HEK293 (cell line): ENCODE measurements around the gene ANAPC5.

Experiments used
- CTCF ChIA-PET: fragments of 350-600 bp; formaldehyde crosslinking; extraction: SDS; loops from one replicate; lab custom pipeline; 2021; ENCODE audit warnings: antibody characterized with exemption; lab: Yijun Ruan, JAX
- POLR2A ChIA-PET: fragments of 300-600 bp; formaldehyde crosslinking; extraction: SDS; loops from one replicate; lab custom pipeline; 2020; ENCODE audit warnings: antibody characterized with exemption, inconsistent platforms; lab: Yijun Ruan, JAX
- H3K27ac ChIP-seq: fragments of 200-500 bp; sonication (Bioruptor generic); 2 replicates; pipeline ENCODE4 v1.5.1; 2014; ENCODE audit warnings: low read depth, low read length, control low read depth, inconsistent platforms; ENCODE audit errors: extremely low read depth
- H3K36me3 ChIP-seq, 2 experiments: fragments of 200-500 bp in 1 of 2; sonication (Bioruptor generic) in 1 of 2; 1 replicate in 1 of 2; 2 replicates in 1 of 2; pipeline ENCODE4 v1.5.1; 2014 to 2017; ENCODE audit warnings: inconsistent platforms in 2 of 2, low read length in 2 of 2; ENCODE audit not compliant: control insufficient read depth in 2 of 2, insufficient read depth in 1 of 2
- H3K4me1 ChIP-seq: fragments of 200-500 bp; sonication (Bioruptor generic); 2 replicates; pipeline ENCODE4 v1.5.1; 2014; ENCODE audit warnings: mild to moderate bottlenecking, low read length, inconsistent platforms; ENCODE audit not compliant: control insufficient read depth, insufficient read depth
- H3K4me3 ChIP-seq: 2 replicates; pipeline ENCODE4 v1.5.1; 2011; ENCODE audit warnings: low read depth, mild to moderate bottlenecking, control low read depth, low read length, moderate library complexity
- H3K9me3 ChIP-seq: fragments of 200-500 bp; sonication (Bioruptor generic); 2 replicates; pipeline ENCODE4 v1.5.1; 2014; ENCODE audit warnings: low read depth, low read length, inconsistent platforms; ENCODE audit not compliant: control insufficient read depth, insufficient read depth
- HOXA7 ChIP-seq: sonication (generic); formaldehyde crosslinking; IDR thresholded peaks from 2 replicates; pipeline ENCODE4 v1.8.1; 2022; ENCODE audit warnings: missing genetic modification reagents, borderline replicate concordance
- HOXC10 ChIP-seq: sonication (generic); formaldehyde crosslinking; IDR thresholded peaks from 2 replicates; pipeline ENCODE4 v1.8.1; 2023; ENCODE audit warnings: mild to moderate bottlenecking, missing genetic modification reagents
- PRDM1 ChIP-seq: fragments of 450-650 bp; formaldehyde crosslinking; IDR thresholded peaks from 2 replicates; pipeline ENCODE4; 2016; ENCODE audit warnings: missing biosample characterization, missing genetic modification characterization
- SP7 ChIP-seq: fragments of 450-650 bp; formaldehyde crosslinking; IDR thresholded peaks from 2 replicates; pipeline ENCODE4 v1.5.1; 2016; ENCODE audit warnings: missing biosample characterization, missing genetic modification characterization
- TCF7L2 ChIP-seq: IDR thresholded peaks from 2 replicates; pipeline ENCODE4 v1.6.1; 2011; ENCODE audit warnings: low read depth, mild to moderate bottlenecking, inconsistent platforms, low read length, moderate library complexity, borderline replicate concordance
- ZNF169 ChIP-seq: fragments of 450-650 bp; formaldehyde crosslinking; IDR thresholded peaks from 2 replicates; pipeline ENCODE4 v1.5.1; 2016; ENCODE audit warnings: missing biosample characterization, missing genetic modification characterization
- ZNF2 ChIP-seq: fragments of 450-650 bp; formaldehyde crosslinking; IDR thresholded peaks from 2 replicates; pipeline ENCODE4 v1.5.1; 2016; ENCODE audit warnings: missing biosample characterization, missing genetic modification characterization
- ZNF24 ChIP-seq: fragments of 450-650 bp; formaldehyde crosslinking; IDR thresholded peaks from 2 replicates; pipeline ENCODE4 v1.5.1; 2016; ENCODE audit warnings: missing biosample characterization, missing genetic modification characterization
- ZNF280D ChIP-seq: fragments of 450-650 bp; formaldehyde crosslinking; IDR thresholded peaks from 2 replicates; pipeline ENCODE4 v1.5.1; 2016; ENCODE audit warnings: missing biosample characterization, missing genetic modification characterization
- ZNF341 ChIP-seq: fragments of 450-650 bp; formaldehyde crosslinking; IDR thresholded peaks from 2 replicates; pipeline ENCODE4; 2016; ENCODE audit warnings: low read depth, missing biosample characterization, missing genetic modification characterization
- ZNF354C ChIP-seq: fragments of 450-650 bp; formaldehyde crosslinking; IDR thresholded peaks from 2 replicates; pipeline ENCODE4 v1.5.1; 2016; ENCODE audit warnings: missing biosample characterization, missing genetic modification characterization, low read depth, borderline replicate concordance
- ZNF37A ChIP-seq: fragments of 450-650 bp; IDR thresholded peaks from 2 replicates; pipeline ENCODE4 v1.5.1; 2018; ENCODE audit warnings: missing biosample characterization, missing genetic modification characterization
- ZNF404 ChIP-seq: fragments of 450-650 bp; formaldehyde crosslinking; IDR thresholded peaks from 2 replicates; pipeline ENCODE4 v1.5.1; 2017; ENCODE audit warnings: missing biosample characterization, missing genetic modification characterization
- ZNF426 ChIP-seq: fragments of 450-650 bp; formaldehyde crosslinking; IDR thresholded peaks from 2 replicates; pipeline ENCODE4 v1.5.1; 2017; ENCODE audit warnings: missing biosample characterization, missing genetic modification characterization, mild to moderate bottlenecking, inconsistent platforms, moderate library complexity
- ZNF529 ChIP-seq: fragments of 450-650 bp; formaldehyde crosslinking; IDR thresholded peaks from 2 replicates; pipeline ENCODE4 v1.5.1; 2017; ENCODE audit warnings: missing genetic modification characterization, missing biosample characterization; ENCODE audit not compliant: insufficient replicate concordance
- ZNF548 ChIP-seq: fragments of 450-650 bp; formaldehyde crosslinking; IDR thresholded peaks from 2 replicates; pipeline ENCODE4 v1.5.1; 2016; ENCODE audit warnings: missing biosample characterization, missing genetic modification characterization
- ZNF654 ChIP-seq: fragments of 450-650 bp; formaldehyde crosslinking; IDR thresholded peaks from 2 replicates; pipeline ENCODE4 v1.5.1; 2016; ENCODE audit warnings: low read depth, missing biosample characterization, missing genetic modification characterization
- ZNF660 ChIP-seq: fragments of 450-650 bp; IDR thresholded peaks from 2 replicates; pipeline ENCODE4 v1.5.1; 2018; ENCODE audit warnings: missing biosample characterization, mild to moderate bottlenecking, missing genetic modification characterization
- ZNF664 ChIP-seq: fragments of 450-650 bp; formaldehyde crosslinking; IDR thresholded peaks from 2 replicates; pipeline ENCODE4 v1.5.1; 2016; ENCODE audit warnings: missing biosample characterization, missing genetic modification characterization
- ZNF843 ChIP-seq: fragments of 450-650 bp; formaldehyde crosslinking; IDR thresholded peaks from 2 replicates; pipeline ENCODE4 v1.5.1; 2016; ENCODE audit warnings: missing biosample characterization, missing genetic modification characterization
- TF ChIP-seq, protein P1 (sequence below): fragments of 450-650 bp; formaldehyde crosslinking; IDR thresholded peaks from 2 replicates; pipeline ENCODE4 v1.5.1; 2017; ENCODE audit warnings: missing biosample characterization, missing genetic modification characterization
- TF ChIP-seq, protein P2 (sequence below): fragments of 450-650 bp; formaldehyde crosslinking; IDR thresholded peaks from 2 replicates; pipeline ENCODE4 v1.5.1; 2017; ENCODE audit warnings: missing biosample characterization, mild to moderate bottlenecking, missing genetic modification characterization, moderate library complexity
- TF ChIP-seq, protein P3 (sequence below): fragments of 450-650 bp; formaldehyde crosslinking; IDR thresholded peaks from 2 replicates; pipeline ENCODE4 v1.5.1; 2016; ENCODE audit warnings: missing biosample characterization, missing genetic modification characterization

ANAPC5 gene

GRCh38 chr12:121344506-121344905 lies 7.7 kb downstream of the ANAPC5 start:
- CTCF ChIA-PET = no interaction called here
- TF ChIP-seq PRDM1 (peak; percentile 94), ZNF341 (tag by site-specific recombination) (no peak)
- Histone ChIP-seq H3K9me3 (no peaks in the 10 kb centered on the region), H3K27ac (no peak overlapping the region), H3K36me3 (peaks cover 64 to 83% of the 10 kb centered on the region in 2 experiments), H3K4me1 (no peaks in the 10 kb centered on the region), H3K4me3 (no peak overlapping the region)
- POLR2A ChIA-PET = no interaction called here

GRCh38 chr12:121337416-121337815 lies 14.8 kb downstream of the ANAPC5 start:
- ChIA-PET POLR2A (interaction anchor here (1.2 kb wide), 1 partner anchor 63 kb away, joined by 4 read pairs; the partner anchor contains the start of gene RNF34), CTCF (interaction anchor here (0.6 to 1.2 kb wide), 3 partner anchors 9 to 141 kb away, joined by 3 to 4 read pairs (median 3); no protein-coding TSS in a partner anchor)
- H3K9me3 ChIP-seq = no peaks in the 10 kb centered on the region
- no peak overlapping the region for H3K27ac ChIP-seq
- TF ChIP-seq TCF7L2 (no peak), HOXA7 (no peak), ZNF37A (no peak), ZNF280D (tag by site-specific recombination) (no peak), ZNF548 (no peak), ZNF664 (tag by site-specific recombination) (no peak), HOXC10 (CRISPR knock-in tag) (no peak), ZNF24 (no peak), ZNF426 (tag by site-specific recombination) (no peak), ZNF404 (tag by site-specific recombination) (no peak)
- TF ChIP-seq, protein P1, sequence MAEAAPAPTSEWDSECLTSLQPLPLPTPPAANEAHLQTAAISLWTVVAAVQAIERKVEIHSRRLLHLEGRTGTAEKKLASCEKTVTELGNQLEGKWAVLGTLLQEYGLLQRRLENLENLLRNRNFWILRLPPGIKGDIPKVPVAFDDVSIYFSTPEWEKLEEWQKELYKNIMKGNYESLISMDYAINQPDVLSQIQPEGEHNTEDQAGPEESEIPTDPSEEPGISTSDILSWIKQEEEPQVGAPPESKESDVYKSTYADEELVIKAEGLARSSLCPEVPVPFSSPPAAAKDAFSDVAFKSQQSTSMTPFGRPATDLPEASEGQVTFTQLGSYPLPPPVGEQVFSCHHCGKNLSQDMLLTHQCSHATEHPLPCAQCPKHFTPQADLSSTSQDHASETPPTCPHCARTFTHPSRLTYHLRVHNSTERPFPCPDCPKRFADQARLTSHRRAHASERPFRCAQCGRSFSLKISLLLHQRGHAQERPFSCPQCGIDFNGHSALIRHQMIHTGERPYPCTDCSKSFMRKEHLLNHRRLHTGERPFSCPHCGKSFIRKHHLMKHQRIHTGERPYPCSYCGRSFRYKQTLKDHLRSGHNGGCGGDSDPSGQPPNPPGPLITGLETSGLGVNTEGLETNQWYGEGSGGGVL (tag by site-specific recombination) = no peak
- no peak overlapping the region for H3K4me3 ChIP-seq
- H3K36me3 ChIP-seq = peaks cover 80 to 81% of the 10 kb centered on the region in 2 experiments
- no peaks in the 10 kb centered on the region for H3K4me1 ChIP-seq

- no peak overlapping the region for H3K4me3 ChIP-seq
- CTCF ChIA-PET = interaction anchor here (0.5 to 5.5 kb wide), 34 partner anchors 11 to 856 kb away, joined by 3 to 58 read pairs (median 4); partner anchors contain the start of gene ANAPC5
- H3K36me3 ChIP-seq = peaks cover 75 to 81% of the 10 kb centered on the region in 2 experiments
- H3K27ac ChIP-seq = no peak overlapping the region
- no peaks in the 10 kb centered on the region for H3K9me3 ChIP-seq
- POLR2A ChIA-PET = interaction anchor here (2.6 kb wide), 1 partner anchor 17 kb away, joined by 12 read pairs; the partner anchor contains the start of gene ANAPC5
- H3K4me1 ChIP-seq = no peaks in the 10 kb centered on the region
- peak; percentile 37; the same call in 1 of the 2 replicates for TF ChIP-seq ZNF660 (tag by site-specific recombination)
- no peak for TF ChIP-seq ZNF24
- TF ChIP-seq, protein P2, sequence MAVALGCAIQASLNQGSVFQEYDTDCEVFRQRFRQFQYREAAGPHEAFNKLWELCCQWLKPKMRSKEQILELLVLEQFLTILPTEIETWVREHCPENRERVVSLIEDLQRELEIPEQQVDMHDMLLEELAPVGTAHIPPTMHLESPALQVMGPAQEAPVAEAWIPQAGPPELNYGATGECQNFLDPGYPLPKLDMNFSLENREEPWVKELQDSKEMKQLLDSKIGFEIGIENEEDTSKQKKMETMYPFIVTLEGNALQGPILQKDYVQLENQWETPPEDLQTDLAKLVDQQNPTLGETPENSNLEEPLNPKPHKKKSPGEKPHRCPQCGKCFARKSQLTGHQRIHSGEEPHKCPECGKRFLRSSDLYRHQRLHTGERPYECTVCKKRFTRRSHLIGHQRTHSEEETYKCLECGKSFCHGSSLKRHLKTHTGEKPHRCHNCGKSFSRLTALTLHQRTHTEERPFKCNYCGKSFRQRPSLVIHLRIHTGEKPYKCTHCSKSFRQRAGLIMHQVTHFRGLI = no peak
- no peak for TF ChIP-seq ZNF529 (tag by site-specific recombination)
- TF ChIP-seq ZNF654 (tag by site-specific recombination) = peak; percentile 67
- no peak for TF ChIP-seq SP7
- no peak for TF ChIP-seq ZNF354C (tag by site-specific recombination)
- no peak for TF ChIP-seq ZNF169 (tag by site-specific recombination)
- TF ChIP-seq, protein P3, sequence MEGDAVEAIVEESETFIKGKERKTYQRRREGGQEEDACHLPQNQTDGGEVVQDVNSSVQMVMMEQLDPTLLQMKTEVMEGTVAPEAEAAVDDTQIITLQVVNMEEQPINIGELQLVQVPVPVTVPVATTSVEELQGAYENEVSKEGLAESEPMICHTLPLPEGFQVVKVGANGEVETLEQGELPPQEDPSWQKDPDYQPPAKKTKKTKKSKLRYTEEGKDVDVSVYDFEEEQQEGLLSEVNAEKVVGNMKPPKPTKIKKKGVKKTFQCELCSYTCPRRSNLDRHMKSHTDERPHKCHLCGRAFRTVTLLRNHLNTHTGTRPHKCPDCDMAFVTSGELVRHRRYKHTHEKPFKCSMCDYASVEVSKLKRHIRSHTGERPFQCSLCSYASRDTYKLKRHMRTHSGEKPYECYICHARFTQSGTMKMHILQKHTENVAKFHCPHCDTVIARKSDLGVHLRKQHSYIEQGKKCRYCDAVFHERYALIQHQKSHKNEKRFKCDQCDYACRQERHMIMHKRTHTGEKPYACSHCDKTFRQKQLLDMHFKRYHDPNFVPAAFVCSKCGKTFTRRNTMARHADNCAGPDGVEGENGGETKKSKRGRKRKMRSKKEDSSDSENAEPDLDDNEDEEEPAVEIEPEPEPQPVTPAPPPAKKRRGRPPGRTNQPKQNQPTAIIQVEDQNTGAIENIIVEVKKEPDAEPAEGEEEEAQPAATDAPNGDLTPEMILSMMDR (tag by site-specific recombination) = peak; percentile 41; the same call in 1 of the 2 replicates
- 0 out of 2 replicates have a peak, but pooled peaks have one; percentile 40 for TF ChIP-seq ZNF2
- TF ChIP-seq ZNF843 (tag by site-specific recombination) = no peak
Measured at GRCh38 chr12:121334513-121335343, 17.5 kb downstream of the ANAPC5 start.
